HUDEP-2 (cell line): ENCODE measurements around the gene GUCY1A2.

Experiments
- DNase-seq, 76 experiments: peaks; one replicate each; lab custom pipeline; 2025; ENCODE audit not compliant: unreplicated experiment in 76 of 76; lab: John Stamatoyannopoulos, UW

The GUCY1A2 gene

GRCh38 chr11:106761745-106762144 lies 256.5 kb downstream of the GUCY1A2 start:
- DNase-seq = no peak

GRCh38 chr11:106761240-106761639 lies 257.0 kb downstream of the GUCY1A2 start:
- DNase-seq = no peak

- no peak for DNase-seq
These were observed 270.2 kb downstream of the GUCY1A2 start for GRCh38 chr11:106748059-106748458.

GRCh38 chr11:106745941-106746340 lies 272.3 kb downstream of the GUCY1A2 start:
- DNase-seq = no peak

GRCh38 chr11:106733635-106734034 lies 284.6 kb downstream of the GUCY1A2 start:
- DNase-seq = no peak

GRCh38 chr11:106728859-106729258 lies 289.4 kb downstream of the GUCY1A2 start:
- no peak for DNase-seq

- DNase-seq = no peak
These were observed 289.9 kb downstream of the GUCY1A2 start for GRCh38 chr11:106728379-106728778.

- no peak for DNase-seq
These were observed 291.0 kb downstream of the GUCY1A2 start for GRCh38 chr11:106727256-106727655.

- no peak for DNase-seq
These were observed 293.9 kb downstream of the GUCY1A2 start for GRCh38 chr11:106724293-106724892.

- no peak for DNase-seq
These were observed 295.2 kb downstream of the GUCY1A2 start for GRCh38 chr11:106723071-106723470.

- no peak for DNase-seq
These were observed 301.1 kb downstream of the GUCY1A2 start for GRCh38 chr11:106717222-106717621.

- no peak for DNase-seq
These were observed 304.1 kb downstream of the GUCY1A2 start for GRCh38 chr11:106714199-106714598.

GRCh38 chr11:106708348-106708747 lies 309.9 kb downstream of the GUCY1A2 start:
- DNase-seq = no peak

- DNase-seq = no peak
These were observed 311.9 kb downstream of the GUCY1A2 start for GRCh38 chr11:106706355-106706754.

GRCh38 chr11:106702805-106703204 lies 315.5 kb downstream of the GUCY1A2 start:
- no peak for DNase-seq

- DNase-seq = no peak
These were observed 321.2 kb downstream of the GUCY1A2 start for GRCh38 chr11:106697058-106697457.

- no peak for DNase-seq
These were observed 322.8 kb downstream of the GUCY1A2 start for GRCh38 chr11:106695506-106695905.

GRCh38 chr11:106694501-106694900 lies 323.8 kb downstream of the GUCY1A2 start:
- DNase-seq = no peak

- DNase-seq = no peak
These were observed 326.4 kb downstream of the GUCY1A2 start for GRCh38 chr11:106691807-106692365.

GRCh38 chr11:106690923-106691322 lies 327.4 kb downstream of the GUCY1A2 start:
- DNase-seq = no peak

GRCh38 chr11:106684944-106685343 lies 333.3 kb downstream of the GUCY1A2 start:
- DNase-seq = no peak

- no peak for DNase-seq
These were observed 334.8 kb downstream of the GUCY1A2 start for GRCh38 chr11:106683435-106683834.

- no peak for DNase-seq
These were observed 336.8 kb downstream of the GUCY1A2 start for GRCh38 chr11:106681435-106681834.
